DOHH2 (cell line): Measurements from ENCODE around the gene CCNF.

ENCODE experiments used
- CTCF ChIP-seq: fragments of 200-600 bp; sonication (generic); IDR thresholded peaks from one replicate; pipeline ENCODE4 v1.5.1; 2014; ENCODE audit warnings: antibody characterized with exemption, mild to moderate bottlenecking, low read depth, low read length; ENCODE audit not compliant: poor library complexity, severe bottlenecking
- EZH2phosphoT487 ChIP-seq: fragments of 200-600 bp; sonication (generic); IDR thresholded peaks from 2 replicates; pipeline ENCODE4 v1.6.1; 2017; ENCODE audit warnings: borderline replicate concordance, mild to moderate bottlenecking, antibody characterized with exemption, low read length, moderate library complexity, mixed read lengths

- TF ChIP-seq CTCF (no peak), EZH2phosphoT487 (no peak)
These were observed 67.9 kb downstream of the CCNF start for GRCh38 chr16:2497116-2497630.
